GM23338 (cell line): ENCODE measurements around the gene NACA2. TPM values are rescaled to one million over a fixed set of nuclear protein-coding genes. Genes with fewer than 3 reads are reported as not detected.
A peak's percentile ranks its signal among the peaks of the same experiment; 100 is the strongest.

Source experiments
- ATAC-seq: fragments of 200-7000 bp; cut with Tn5 transposase; 3 replicates; pipeline ENCODE4 v1.9.1; 2020
- DNase-seq: peaks from one replicate; pipeline ENCODE4 v3.0.0-alpha.2; 2015; ENCODE audit warnings: low spot score
- H2AFZ ChIP-seq: fragments of 200-600 bp; sonication (generic); 2 replicates; pipeline ENCODE4 v1.8.0; 2016; ENCODE audit warnings: antibody characterized with exemption, mild to moderate bottlenecking, moderate library complexity
- H3F3A ChIP-seq: fragments of 200-600 bp; sonication (generic); replicated peaks from 2 replicates; pipeline ENCODE4 v1.8.0; 2017; ENCODE audit warnings: antibody characterized with exemption, mixed run types, low read depth
- H3K27ac ChIP-seq: fragments of 200-600 bp; sonication (generic); 2 replicates; pipeline ENCODE4 v1.6.1; 2016; ENCODE audit warnings: low read depth
- H3K27me3 ChIP-seq: fragments of 200-600 bp; sonication (generic); 2 replicates; pipeline ENCODE4 v1.8.0; 2016; ENCODE audit warnings: mild to moderate bottlenecking, mixed run types, moderate library complexity; ENCODE audit not compliant: insufficient read depth
- H3K36me3 ChIP-seq: fragments of 200-600 bp; sonication (generic); 2 replicates; pipeline ENCODE4 v1.8.0; 2016; ENCODE audit warnings: mild to moderate bottlenecking; ENCODE audit not compliant: insufficient read depth
- H3K4me1 ChIP-seq: fragments of 200-600 bp; sonication (generic); 2 replicates; pipeline ENCODE4 v1.8.0; 2016; ENCODE audit warnings: mild to moderate bottlenecking, moderate library complexity; ENCODE audit not compliant: insufficient read depth
- H3K4me2 ChIP-seq: fragments of 200-600 bp; sonication (generic); 2 replicates; pipeline ENCODE4 v1.7.1; 2017; ENCODE audit warnings: mixed run types
- H3K4me3 ChIP-seq: fragments of 200-600 bp; sonication (generic); 2 replicates; pipeline ENCODE4 v1.6.1; 2016; ENCODE audit warnings: mixed run types
- H3K79me2 ChIP-seq: fragments of 200-600 bp; sonication (generic); replicated peaks from 2 replicates; pipeline ENCODE4 v1.8.0; 2017; ENCODE audit warnings: mild to moderate bottlenecking; ENCODE audit not compliant: insufficient read depth
- H3K9me2 ChIP-seq: fragments of 200-600 bp; sonication (generic); 2 replicates; pipeline ENCODE4 v1.8.0; 2017; ENCODE audit not compliant: insufficient read depth
- H4K20me1 ChIP-seq: fragments of 200-600 bp; sonication (generic); replicated peaks from 2 replicates; pipeline ENCODE4 v1.8.0; 2017; ENCODE audit warnings: mild to moderate bottlenecking; ENCODE audit not compliant: insufficient read depth
- H3K27ac Mint-ChIP-seq: 2 replicates; pipeline ENCODE4 v1.8.0; 2020; ENCODE audit warnings: inconsistent platforms, mild to moderate bottlenecking, moderate library complexity, mixed read lengths
- H3K27me3 Mint-ChIP-seq: 3 replicates; pipeline ENCODE4 v1.8.0; 2022; ENCODE audit warnings: low read depth, mild to moderate bottlenecking, moderate library complexity, mixed read lengths, inconsistent platforms; ENCODE audit not compliant: insufficient read depth, poor library complexity
- H3K36me3 Mint-ChIP-seq: 3 replicates; pipeline ENCODE4 v1.8.0; 2021; ENCODE audit warnings: low read depth, mild to moderate bottlenecking, inconsistent platforms, moderate library complexity, mixed read lengths
- H3K4me1 Mint-ChIP-seq: 3 replicates; pipeline ENCODE4 v1.8.0; 2020; ENCODE audit warnings: mild to moderate bottlenecking, inconsistent platforms, mixed read lengths
- H3K4me3 Mint-ChIP-seq: 3 replicates; pipeline ENCODE4 v1.8.0; 2021; ENCODE audit warnings: moderate library complexity, mild to moderate bottlenecking, inconsistent platforms, mixed read lengths
- H3K9me3 Mint-ChIP-seq: 3 replicates; pipeline ENCODE4 v1.8.0; 2020; ENCODE audit warnings: moderate library complexity, mild to moderate bottlenecking, inconsistent platforms, mixed read lengths
- CREB1 ChIP-seq: fragments of 250-450 bp; sonication (Bioruptor Pico); IDR thresholded peaks from 2 replicates; pipeline ENCODE4 v1.5.0; 2020; ENCODE audit warnings: low read depth, mild to moderate bottlenecking, moderate library complexity
- EZH2 ChIP-seq: fragments of 200-600 bp; sonication (generic); IDR thresholded peaks from one replicate; pipeline ENCODE4 v1.8.0; 2017; ENCODE audit warnings: antibody characterized with exemption, mild to moderate bottlenecking, low read depth; ENCODE audit not compliant: unreplicated experiment
- EZH2phosphoT487 ChIP-seq: fragments of 200-600 bp; sonication (generic); IDR thresholded peaks from one replicate; pipeline ENCODE4 v1.8.1; 2018; ENCODE audit warnings: antibody characterized with exemption; ENCODE audit not compliant: unreplicated experiment
- JUNB ChIP-seq: IDR thresholded peaks from one replicate; pipeline ENCODE4 v1.6.1; 2016; ENCODE audit warnings: antibody characterized with exemption; ENCODE audit not compliant: unreplicated experiment
- NANOG ChIP-seq: IDR thresholded peaks from 2 replicates; pipeline ENCODE4 v1.6.1; 2016; ENCODE audit warnings: antibody characterized with exemption, borderline replicate concordance
- POLR2AphosphoS5 ChIP-seq: IDR thresholded peaks from 2 replicates; pipeline ENCODE4 v1.6.1; 2016; ENCODE audit warnings: antibody characterized with exemption, low read depth
- STAT1 ChIP-seq: IDR thresholded peaks from one replicate; pipeline ENCODE4 v1.6.1; 2016; ENCODE audit warnings: antibody characterized with exemption; ENCODE audit not compliant: unreplicated experiment
- ZNF114 ChIP-seq: fragments of 250-450 bp; sonication (Bioruptor Pico); IDR thresholded peaks from 2 replicates; pipeline ENCODE4 v1.5.0; 2020; ENCODE audit warnings: mild to moderate bottlenecking, moderate library complexity
- ZNF331 ChIP-seq: fragments of 250-450 bp; sonication (Bioruptor Pico); IDR thresholded peaks from 2 replicates; pipeline ENCODE4 v1.5.0; 2020; ENCODE audit warnings: low read depth, mild to moderate bottlenecking, moderate library complexity
- polyA plus RNA-seq: library from polyadenylated mRNA; unstranded; fragments of >200 nt; fragmentation: Nextera tagmentation; extraction: Ambion mirVana; gene quantifications from 2 replicates; pipeline ENCODE4 v1.2.1, GENCODE V29; 2016
- total RNA-seq: library from RNA; depleted of rRNA; stranded (reverse); fragments of >200 nt; shearing (Covaris generic); gene quantifications from 2 replicates; pipeline ENCODE4 v1.2.3, GENCODE V29; 2014
- TF ChIP-seq, protein P1 (sequence below): fragments of 250-450 bp; sonication (Bioruptor Pico); IDR thresholded peaks from 2 replicates; pipeline ENCODE4 v1.5.0; 2020; ENCODE audit warnings: mild to moderate bottlenecking, moderate library complexity
- TF ChIP-seq, protein P2 (sequence below): IDR thresholded peaks from 2 replicates; pipeline ENCODE4 v1.6.1; 2016; ENCODE audit warnings: antibody characterized with exemption
- TF ChIP-seq, protein P3 (sequence below), 2 experiments: fragments of 200-600 bp in 1 of 2; sonication (generic) in 1 of 2; conservative IDR thresholded peaks; 2 replicates each; pipeline versions ENCODE4 v1.5.1 to v1.6.1; 2016 to 2017; ENCODE audit warnings: antibody characterized with exemption in 2 of 2, low read depth in 2 of 2, mild to moderate bottlenecking in 2 of 2, moderate library complexity in 1 of 2
- TF ChIP-seq, protein P4 (sequence below): IDR thresholded peaks from one replicate; pipeline ENCODE4 v1.6.1; 2018; ENCODE audit warnings: antibody characterized with exemption; ENCODE audit not compliant: unreplicated experiment

The NACA2 gene
- total and polyA plus RNA-seq, 2 experiments from 2014 or later = 0.65 TPM; not detected in 1

DNA sequence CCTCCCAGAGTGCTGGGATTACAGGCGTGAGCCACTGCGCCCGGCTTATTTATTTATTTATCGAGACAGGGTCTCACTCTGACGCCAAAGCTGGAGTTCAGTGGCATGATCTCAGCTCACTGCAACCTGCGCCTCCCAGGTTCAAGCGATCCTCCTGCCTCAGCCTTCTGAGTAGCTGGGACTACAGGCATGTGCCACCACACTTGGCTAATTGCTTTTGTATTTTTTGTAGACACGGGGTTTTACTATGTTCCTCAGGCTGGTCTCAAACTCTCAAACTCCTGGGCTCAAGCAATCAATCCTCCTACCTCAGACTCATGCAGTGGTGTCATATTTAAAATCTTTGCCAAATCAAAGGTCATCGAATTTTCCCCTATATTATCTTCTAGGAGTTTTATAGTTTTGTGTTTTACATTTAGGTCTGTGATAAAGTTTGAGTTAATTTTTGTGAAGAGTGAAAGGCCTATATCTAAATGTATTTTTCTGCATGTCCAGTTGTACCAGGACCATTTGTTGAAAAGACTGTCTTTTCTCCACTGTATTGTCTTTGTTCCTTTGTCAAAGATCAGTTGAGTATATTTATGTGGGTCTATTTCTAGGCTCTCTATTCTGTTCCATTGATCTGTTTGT, 47.1 kb downstream of the NACA2 start:
- Histone ChIP-seq H4K20me1 (no peaks in the 10 kb centered on the region), H3K36me3 (no peaks in the 10 kb centered on the region; the same call in 1 of the 2 replicates), H3K4me1 (no peaks in the 10 kb centered on the region), H2AFZ (0 out of 2 replicates have a peak overlapping the region, but pooled peaks have one; percentile 29), H3K4me3 (no peak overlapping the region), H3K27me3 (no peaks in the 10 kb centered on the region), H3K9me2 (no peaks in the 10 kb centered on the region), H3F3A (no peaks in the 10 kb centered on the region), H3K79me2 (no peaks in the 10 kb centered on the region), H3K4me2 (no peak overlapping the region), H3K27ac (no peak overlapping the region)
- no peak for TF ChIP-seq NANOG
- TF ChIP-seq, protein P1, sequence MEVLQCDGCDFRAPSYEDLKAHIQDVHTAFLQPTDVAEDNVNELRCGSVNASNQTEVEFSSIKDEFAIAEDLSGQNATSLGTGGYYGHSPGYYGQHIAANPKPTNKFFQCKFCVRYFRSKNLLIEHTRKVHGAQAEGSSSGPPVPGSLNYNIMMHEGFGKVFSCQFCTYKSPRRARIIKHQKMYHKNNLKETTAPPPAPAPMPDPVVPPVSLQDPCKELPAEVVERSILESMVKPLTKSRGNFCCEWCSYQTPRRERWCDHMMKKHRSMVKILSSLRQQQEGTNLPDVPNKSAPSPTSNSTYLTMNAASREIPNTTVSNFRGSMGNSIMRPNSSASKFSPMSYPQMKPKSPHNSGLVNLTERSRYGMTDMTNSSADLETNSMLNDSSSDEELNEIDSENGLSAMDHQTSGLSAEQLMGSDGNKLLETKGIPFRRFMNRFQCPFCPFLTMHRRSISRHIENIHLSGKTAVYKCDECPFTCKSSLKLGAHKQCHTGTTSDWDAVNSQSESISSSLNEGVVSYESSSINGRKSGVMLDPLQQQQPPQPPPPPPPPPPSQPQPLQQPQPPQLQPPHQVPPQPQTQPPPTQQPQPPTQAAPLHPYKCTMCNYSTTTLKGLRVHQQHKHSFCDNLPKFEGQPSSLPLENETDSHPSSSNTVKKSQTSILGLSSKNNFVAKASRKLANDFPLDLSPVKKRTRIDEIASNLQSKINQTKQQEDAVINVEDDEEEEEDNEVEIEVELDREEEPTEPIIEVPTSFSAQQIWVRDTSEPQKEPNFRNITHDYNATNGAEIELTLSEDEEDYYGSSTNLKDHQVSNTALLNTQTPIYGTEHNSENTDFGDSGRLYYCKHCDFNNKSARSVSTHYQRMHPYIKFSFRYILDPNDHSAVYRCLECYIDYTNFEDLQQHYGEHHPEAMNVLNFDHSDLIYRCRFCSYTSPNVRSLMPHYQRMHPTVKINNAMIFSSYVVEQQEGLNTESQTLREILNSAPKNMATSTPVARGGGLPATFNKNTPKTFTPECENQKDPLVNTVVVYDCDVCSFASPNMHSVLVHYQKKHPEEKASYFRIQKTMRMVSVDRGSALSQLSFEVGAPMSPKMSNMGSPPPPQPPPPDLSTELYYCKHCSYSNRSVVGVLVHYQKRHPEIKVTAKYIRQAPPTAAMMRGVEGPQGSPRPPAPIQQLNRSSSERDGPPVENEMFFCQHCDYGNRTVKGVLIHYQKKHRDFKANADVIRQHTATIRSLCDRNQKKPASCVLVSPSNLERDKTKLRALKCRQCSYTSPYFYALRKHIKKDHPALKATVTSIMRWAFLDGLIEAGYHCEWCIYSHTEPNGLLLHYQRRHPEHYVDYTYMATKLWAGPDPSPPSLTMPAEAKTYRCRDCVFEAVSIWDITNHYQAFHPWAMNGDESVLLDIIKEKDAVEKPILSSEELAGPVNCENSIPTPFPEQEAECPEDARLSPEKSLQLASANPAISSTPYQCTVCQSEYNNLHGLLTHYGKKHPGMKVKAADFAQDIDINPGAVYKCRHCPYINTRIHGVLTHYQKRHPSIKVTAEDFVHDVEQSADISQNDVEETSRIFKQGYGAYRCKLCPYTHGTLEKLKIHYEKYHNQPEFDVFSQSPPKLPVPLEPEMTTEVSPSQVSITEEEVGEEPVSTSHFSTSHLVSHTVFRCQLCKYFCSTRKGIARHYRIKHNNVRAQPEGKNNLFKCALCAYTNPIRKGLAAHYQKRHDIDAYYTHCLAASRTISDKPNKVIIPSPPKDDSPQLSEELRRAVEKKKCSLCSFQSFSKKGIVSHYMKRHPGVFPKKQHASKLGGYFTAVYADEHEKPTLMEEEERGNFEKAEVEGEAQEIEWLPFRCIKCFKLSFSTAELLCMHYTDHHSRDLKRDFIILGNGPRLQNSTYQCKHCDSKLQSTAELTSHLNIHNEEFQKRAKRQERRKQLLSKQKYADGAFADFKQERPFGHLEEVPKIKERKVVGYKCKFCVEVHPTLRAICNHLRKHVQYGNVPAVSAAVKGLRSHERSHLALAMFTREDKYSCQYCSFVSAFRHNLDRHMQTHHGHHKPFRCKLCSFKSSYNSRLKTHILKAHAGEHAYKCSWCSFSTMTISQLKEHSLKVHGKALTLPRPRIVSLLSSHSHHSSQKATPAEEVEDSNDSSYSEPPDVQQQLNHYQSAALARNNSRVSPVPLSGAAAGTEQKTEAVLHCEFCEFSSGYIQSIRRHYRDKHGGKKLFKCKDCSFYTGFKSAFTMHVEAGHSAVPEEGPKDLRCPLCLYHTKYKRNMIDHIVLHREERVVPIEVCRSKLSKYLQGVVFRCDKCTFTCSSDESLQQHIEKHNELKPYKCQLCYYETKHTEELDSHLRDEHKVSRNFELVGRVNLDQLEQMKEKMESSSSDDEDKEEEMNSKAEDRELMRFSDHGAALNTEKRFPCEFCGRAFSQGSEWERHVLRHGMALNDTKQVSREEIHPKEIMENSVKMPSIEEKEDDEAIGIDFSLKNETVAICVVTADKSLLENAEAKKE (CRISPR knock-in tag) = no peak
- no peak for TF ChIP-seq ZNF114 (CRISPR knock-in tag)
- no peak for TF ChIP-seq EZH2phosphoT487
- no peak for TF ChIP-seq EZH2
- TF ChIP-seq CREB1 (CRISPR knock-in tag) = no peak
- TF ChIP-seq, protein P2, sequence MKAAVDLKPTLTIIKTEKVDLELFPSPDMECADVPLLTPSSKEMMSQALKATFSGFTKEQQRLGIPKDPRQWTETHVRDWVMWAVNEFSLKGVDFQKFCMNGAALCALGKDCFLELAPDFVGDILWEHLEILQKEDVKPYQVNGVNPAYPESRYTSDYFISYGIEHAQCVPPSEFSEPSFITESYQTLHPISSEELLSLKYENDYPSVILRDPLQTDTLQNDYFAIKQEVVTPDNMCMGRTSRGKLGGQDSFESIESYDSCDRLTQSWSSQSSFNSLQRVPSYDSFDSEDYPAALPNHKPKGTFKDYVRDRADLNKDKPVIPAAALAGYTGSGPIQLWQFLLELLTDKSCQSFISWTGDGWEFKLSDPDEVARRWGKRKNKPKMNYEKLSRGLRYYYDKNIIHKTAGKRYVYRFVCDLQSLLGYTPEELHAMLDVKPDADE = no peak
- no peak for TF ChIP-seq POLR2AphosphoS5
- TF ChIP-seq JUNB = no peak
- no peak for TF ChIP-seq STAT1
- TF ChIP-seq, protein P3, sequence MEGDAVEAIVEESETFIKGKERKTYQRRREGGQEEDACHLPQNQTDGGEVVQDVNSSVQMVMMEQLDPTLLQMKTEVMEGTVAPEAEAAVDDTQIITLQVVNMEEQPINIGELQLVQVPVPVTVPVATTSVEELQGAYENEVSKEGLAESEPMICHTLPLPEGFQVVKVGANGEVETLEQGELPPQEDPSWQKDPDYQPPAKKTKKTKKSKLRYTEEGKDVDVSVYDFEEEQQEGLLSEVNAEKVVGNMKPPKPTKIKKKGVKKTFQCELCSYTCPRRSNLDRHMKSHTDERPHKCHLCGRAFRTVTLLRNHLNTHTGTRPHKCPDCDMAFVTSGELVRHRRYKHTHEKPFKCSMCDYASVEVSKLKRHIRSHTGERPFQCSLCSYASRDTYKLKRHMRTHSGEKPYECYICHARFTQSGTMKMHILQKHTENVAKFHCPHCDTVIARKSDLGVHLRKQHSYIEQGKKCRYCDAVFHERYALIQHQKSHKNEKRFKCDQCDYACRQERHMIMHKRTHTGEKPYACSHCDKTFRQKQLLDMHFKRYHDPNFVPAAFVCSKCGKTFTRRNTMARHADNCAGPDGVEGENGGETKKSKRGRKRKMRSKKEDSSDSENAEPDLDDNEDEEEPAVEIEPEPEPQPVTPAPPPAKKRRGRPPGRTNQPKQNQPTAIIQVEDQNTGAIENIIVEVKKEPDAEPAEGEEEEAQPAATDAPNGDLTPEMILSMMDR (conservative IDR thresholded peaks at IDR 0.05; ENCODE audit: low read depth in 2 of 2) = no peak
- TF ChIP-seq, protein P4, sequence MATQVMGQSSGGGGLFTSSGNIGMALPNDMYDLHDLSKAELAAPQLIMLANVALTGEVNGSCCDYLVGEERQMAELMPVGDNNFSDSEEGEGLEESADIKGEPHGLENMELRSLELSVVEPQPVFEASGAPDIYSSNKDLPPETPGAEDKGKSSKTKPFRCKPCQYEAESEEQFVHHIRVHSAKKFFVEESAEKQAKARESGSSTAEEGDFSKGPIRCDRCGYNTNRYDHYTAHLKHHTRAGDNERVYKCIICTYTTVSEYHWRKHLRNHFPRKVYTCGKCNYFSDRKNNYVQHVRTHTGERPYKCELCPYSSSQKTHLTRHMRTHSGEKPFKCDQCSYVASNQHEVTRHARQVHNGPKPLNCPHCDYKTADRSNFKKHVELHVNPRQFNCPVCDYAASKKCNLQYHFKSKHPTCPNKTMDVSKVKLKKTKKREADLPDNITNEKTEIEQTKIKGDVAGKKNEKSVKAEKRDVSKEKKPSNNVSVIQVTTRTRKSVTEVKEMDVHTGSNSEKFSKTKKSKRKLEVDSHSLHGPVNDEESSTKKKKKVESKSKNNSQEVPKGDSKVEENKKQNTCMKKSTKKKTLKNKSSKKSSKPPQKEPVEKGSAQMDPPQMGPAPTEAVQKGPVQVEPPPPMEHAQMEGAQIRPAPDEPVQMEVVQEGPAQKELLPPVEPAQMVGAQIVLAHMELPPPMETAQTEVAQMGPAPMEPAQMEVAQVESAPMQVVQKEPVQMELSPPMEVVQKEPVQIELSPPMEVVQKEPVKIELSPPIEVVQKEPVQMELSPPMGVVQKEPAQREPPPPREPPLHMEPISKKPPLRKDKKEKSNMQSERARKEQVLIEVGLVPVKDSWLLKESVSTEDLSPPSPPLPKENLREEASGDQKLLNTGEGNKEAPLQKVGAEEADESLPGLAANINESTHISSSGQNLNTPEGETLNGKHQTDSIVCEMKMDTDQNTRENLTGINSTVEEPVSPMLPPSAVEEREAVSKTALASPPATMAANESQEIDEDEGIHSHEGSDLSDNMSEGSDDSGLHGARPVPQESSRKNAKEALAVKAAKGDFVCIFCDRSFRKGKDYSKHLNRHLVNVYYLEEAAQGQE = no peak
- no peak for TF ChIP-seq ZNF331 (CRISPR knock-in tag)
- Mint-ChIP-seq H3K27ac (no peak overlapping the region), H3K4me3 (no peak overlapping the region), H3K9me3 (peaks cover 8% of the 10 kb centered on the region; the same call in 2 of the 3 replicates), H3K36me3 (0 out of 3 replicates have a peak, but pooled peaks cover 5% of the 10 kb centered on the region), H3K27me3 (no peaks in the 10 kb centered on the region), H3K4me1 (no peaks in the 10 kb centered on the region)
- ATAC-seq (no peak), DNase-seq (no peak)
